ENCODE data around the gene DNAJB11.

GRCh38 chr3:186540221-186540834 is 30.2 kb upstream of the DNAJB11 start:
- TF ChIP-seq CTCF (IDR thresholded peaks at IDR 0.05) (peak; percentile 43), EP300 (IDR thresholded peaks at IDR 0.05) (no peak), POLR2A (IDR thresholded peaks at IDR 0.05) (no peak), POLR2AphosphoS5 (IDR thresholded peaks at IDR 0.05) (no peak)
